ENCODE data around the gene DRAXIN.

Gene DRAXIN

GRCh38 chr1:11765661-11766428 lies 74.3 kb downstream of the DRAXIN start:
- DNase-seq (ENCODE audit: low spot score), result no peak

GRCh38 chr1:11766429-11766776 lies 74.9 kb downstream of the DRAXIN start:
- DNase-seq (ENCODE audit: low spot score), result no peak

GRCh38 chr1:11767922-11768704 lies 76.6 kb downstream of the DRAXIN start:
- no peak for DNase-seq (ENCODE audit: low spot score)

- no peak for DNase-seq (ENCODE audit: low spot score)
These were observed 77.3 kb downstream of the DRAXIN start for GRCh38 chr1:11768821-11769220.

GRCh38 chr1:11769274-11769673 lies 77.8 kb downstream of the DRAXIN start:
- no peak for DNase-seq (ENCODE audit: low spot score)

- no peak for DNase-seq (ENCODE audit: low spot score)
These were observed 78.5 kb downstream of the DRAXIN start for GRCh38 chr1:11770011-11770410.

- no peak for DNase-seq (ENCODE audit: low spot score)
These were observed 80.1 kb downstream of the DRAXIN start for GRCh38 chr1:11771481-11772043.

- DNase-seq (ENCODE audit: low spot score), result no peak
These were observed 80.9 kb downstream of the DRAXIN start for GRCh38 chr1:11772458-11772857.

GRCh38 chr1:11774753-11775152 lies 83.2 kb downstream of the DRAXIN start:
- DNase-seq (ENCODE audit: low spot score), result no peak

Measured in ecto neural progenitor cell (in vitro differentiated cells).